Vagina (tissue), 2 donors: ENCODE results near the gene RNF223.

Experiments used
- CTCF ChIP-seq, 3 experiments: fragments of 450-650 bp in 2 of 3; fragments of 200-600 bp in 1 of 3; sonication (generic) in 1 of 3; IDR thresholded peaks; one replicate each; pipeline ENCODE4 v1.5.1; 2017 to 2019; ENCODE audit warnings: antibody characterized with exemption in 3 of 3, mild to moderate bottlenecking in 2 of 3, moderate library complexity in 2 of 3
- POLR2A ChIP-seq, 2 donors: fragments of 450-650 bp; IDR thresholded peaks; one replicate each; pipeline ENCODE4 v1.6.1; 2017; ENCODE audit warnings: antibody characterized with exemption in 2 of 2, mild to moderate bottlenecking in 2 of 2, moderate library complexity in 2 of 2

- no peak for TF ChIP-seq CTCF (IDR thresholded peaks at IDR 0.05)
- TF ChIP-seq POLR2A (IDR thresholded peaks at IDR 0.05), result no peak
Measured at GRCh38 chr1:1051127-1051810, 22.8 kb downstream of the RNF223 start.
